ENCODE measurements around the gene CTXN3.
"Not testable (repeated sequence)": the region's sequence is repeated elsewhere in the genome, so short reads cannot be mapped to it uniquely, and the experiment has no call there.

The CTXN3 gene

GRCh38 chr5:127650022-127650421 is 1.1 kb downstream of the CTXN3 start:
- FAIRE-seq (no peak), DNase-seq (ENCODE audit: extremely low spot score, insufficient read length, low read depth) (no peak)

DNA sequence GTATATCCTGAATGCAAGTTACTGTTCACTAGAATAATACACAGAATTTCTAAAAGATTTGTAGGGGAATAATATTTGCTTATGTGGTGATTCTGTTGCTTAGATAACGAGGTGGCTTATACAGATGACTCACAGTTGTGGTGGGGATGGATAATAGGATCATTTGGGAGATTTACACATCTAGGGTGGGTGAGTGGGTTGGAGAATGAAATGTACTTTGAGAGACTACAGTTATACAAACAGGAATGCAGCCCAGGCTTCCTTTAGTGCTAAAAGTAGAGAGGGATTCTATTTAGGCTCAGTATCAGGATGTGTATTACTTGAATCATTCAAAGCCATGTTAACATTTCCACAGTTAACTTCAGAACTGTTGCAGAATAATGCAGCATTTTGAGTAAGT is 1.8 kb downstream of the CTXN3 start:
- DNase-seq (ENCODE audit: extremely low spot score, insufficient read length, low read depth) (no peak), FAIRE-seq (no peak)

DNA sequence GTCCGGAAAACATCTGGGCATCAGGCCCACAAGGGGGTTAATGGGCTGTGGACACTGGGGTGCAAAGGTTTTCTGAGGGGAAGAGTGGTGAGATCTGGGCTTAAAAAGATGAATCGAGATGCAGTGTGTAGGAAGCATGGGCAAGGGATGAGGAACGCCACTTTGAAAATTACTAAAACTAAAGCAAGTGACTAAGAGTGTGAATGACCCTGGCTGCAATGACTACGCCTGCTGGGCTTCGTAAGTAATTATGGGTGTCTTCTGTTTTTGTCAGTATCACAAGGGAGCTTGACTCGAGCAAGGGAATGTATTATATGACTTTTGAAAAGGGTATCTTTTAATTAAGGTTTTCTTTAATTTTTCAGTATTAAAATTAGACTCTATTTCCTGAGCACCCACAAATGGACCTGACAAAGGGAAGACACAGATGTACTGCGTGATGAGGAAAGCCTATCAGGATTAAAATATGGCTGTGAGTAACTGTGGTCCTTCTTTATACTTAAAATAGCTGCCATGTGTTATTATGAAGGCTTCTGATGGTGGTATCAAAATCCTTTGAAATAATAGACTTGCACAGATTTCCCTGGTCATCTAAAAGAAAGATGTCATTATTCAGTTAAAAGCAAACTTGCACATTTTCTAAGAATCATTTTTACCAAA is 4.2 kb downstream of the CTXN3 start:
- FAIRE-seq, result no peak
- no peak for DNase-seq (ENCODE audit: extremely low spot score, insufficient read length, low read depth)

DNA sequence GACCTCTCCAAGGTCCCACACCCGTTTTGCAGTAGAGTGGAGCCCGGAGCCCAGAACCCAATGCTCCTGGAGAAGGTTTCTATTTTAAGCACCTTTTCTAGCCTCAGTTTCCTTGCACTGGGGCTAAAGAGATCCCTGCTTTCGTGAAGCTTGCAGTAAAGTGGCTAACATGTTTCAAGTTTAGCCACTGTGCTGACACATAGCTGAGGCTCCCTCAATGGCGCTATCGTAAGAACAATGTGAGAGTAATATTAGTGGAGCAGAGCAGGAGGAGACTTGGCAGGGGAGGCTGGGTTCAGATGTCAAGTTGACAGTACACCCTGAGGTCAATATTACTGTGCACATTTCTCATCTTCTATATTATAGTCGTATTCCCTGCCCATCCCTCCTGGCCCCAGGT is 7.9 kb downstream of the CTXN3 start:
- FAIRE-seq (no peak), DNase-seq (ENCODE audit: extremely low spot score, insufficient read length, low read depth) (no peak)

DNA sequence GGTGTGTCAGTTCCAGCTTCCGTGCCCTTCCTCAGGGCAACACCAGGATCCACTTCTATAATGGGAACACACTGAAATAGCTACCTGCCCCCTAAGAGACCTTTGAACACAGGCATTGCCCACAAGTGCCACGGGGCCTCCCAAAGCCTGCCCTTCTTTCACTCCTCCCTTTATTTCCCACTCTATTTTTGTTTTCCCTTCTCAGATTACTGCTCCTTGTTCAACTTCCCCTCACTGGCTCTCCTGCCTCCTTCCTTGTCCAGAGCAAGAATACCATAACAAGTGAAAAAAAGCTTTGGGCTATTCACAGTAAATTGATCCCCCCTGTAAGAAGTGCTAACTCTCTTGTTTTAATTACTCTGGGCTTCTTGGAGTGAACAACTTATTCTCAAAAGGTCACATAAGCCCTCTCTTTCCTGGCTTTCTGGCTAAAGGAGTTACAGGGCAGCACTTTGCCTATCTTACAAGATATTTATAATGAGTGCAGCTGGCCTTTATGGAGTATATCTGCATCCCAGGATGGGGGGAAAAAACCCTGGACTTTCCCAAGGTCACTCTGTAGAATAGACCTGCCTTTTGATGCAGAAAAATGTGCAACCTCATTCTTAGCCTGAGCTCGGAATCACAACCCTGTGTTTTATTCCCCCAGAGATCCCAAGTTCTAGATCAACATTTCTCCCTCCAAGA is 11.3 kb downstream of the CTXN3 start:
- DNase-seq (ENCODE audit: extremely low spot score, insufficient read length, low read depth) (no peak), FAIRE-seq (no peak)

DNA sequence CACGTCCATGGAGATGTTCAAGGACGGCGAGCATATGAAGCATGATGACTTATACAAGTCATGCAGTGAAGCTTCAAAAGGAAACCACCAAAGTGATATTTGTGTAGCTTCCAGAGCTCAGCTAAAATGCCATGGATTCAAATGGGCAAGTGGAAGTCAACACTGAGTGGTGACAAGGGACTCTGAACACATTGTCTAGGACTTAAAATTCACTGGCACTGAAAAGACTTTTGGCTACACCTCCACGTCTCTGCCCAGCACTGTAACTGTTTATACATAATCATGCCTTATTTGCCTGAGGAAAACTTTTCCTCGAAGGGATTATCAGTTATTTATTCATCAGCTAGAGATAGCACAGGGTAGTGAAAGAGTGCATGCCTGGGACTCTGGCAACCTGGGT is 15.2 kb downstream of the CTXN3 start:
- DNase-seq (ENCODE audit: extremely low spot score, insufficient read length, low read depth) (no peak), FAIRE-seq (no peak)

GRCh38 chr5:127665641-127666040 is 16.8 kb downstream of the CTXN3 start:
- FAIRE-seq (no peak), DNase-seq (ENCODE audit: extremely low spot score, insufficient read length, low read depth) (no peak)

DNA sequence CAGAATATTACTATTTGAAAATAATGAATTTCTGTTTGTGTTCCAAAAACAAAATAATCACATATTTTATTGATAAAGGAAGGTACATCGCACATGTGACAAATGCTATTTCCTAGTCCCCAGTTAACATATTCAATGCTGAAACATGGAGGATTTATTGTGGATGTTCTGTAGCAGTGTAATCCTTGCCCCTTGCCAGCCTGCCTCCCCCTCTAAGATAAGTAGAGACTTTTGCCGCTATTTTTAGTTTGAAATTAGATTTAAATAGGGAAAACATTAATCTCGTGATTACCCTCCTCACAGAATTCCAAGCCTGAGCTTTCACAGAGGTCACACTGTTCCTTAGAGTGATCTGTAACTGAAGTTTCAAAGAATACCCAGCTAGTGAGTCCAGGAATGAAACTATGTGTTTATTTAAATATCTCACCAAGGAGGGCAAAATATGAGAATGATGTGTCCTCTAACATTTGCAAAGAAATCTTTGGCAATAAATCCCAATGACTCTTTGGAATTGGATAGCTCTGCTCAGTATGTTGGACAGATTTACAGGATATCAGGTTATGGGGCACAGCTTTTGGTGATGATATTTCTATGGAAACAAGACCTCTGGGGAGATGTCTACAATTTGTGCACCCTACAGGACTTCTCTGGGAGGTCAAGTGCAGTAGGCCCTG is 17.3 kb downstream of the CTXN3 start:
- no peak for DNase-seq (ENCODE audit: extremely low spot score, insufficient read length, low read depth)

DNA sequence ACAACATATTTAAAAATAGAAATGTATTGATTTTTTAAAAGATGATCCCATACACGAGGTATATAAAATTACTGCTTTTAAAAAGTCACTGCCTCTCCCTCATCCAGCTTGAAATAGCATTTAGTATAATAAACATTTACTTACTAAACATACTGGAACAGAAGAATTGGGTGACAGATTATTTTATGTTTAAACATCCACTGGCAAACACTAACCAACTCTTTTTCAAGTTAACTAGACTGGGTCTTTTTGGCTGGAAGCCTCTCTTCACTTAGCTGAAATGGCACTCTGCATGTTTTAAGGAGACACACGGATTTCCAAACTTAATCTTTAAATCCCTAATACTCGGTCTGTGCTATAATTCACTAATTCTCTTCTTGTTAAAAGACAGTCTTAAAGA is 19.0 kb downstream of the CTXN3 start:
- FAIRE-seq (no peak), DNase-seq (ENCODE audit: extremely low spot score, insufficient read length, low read depth) (no peak)

More for the DNA sequence above, 17.3 kb downstream of the CTXN3 start:
- FAIRE-seq, result no peak

GRCh38 chr5:127671218-127671617 is 22.3 kb downstream of the CTXN3 start:
- DNase-seq (ENCODE audit: extremely low spot score, insufficient read length, low read depth), result no peak

GRCh38 chr5:127673117-127673800 is 24.4 kb downstream of the CTXN3 start:
- FAIRE-seq (no peak), DNase-seq (ENCODE audit: extremely low spot score, insufficient read length, low read depth) (no peak)

More at GRCh38 chr5:127671218-127671617, 22.3 kb downstream of the CTXN3 start:
- no peak for FAIRE-seq

- not testable (repeated sequence) for FAIRE-seq
Observed at GRCh38 chr5:127676951-127677350, 28.1 kb downstream of the CTXN3 start.

GRCh38 chr5:127679691-127680330 is 30.9 kb downstream of the CTXN3 start:
- not testable (repeated sequence) for FAIRE-seq; DNase-seq (ENCODE audit: extremely low spot score, insufficient read length, low read depth)

More at GRCh38 chr5:127676951-127677350, 28.1 kb downstream of the CTXN3 start:
- not testable (repeated sequence) for DNase-seq (ENCODE audit: extremely low spot score, insufficient read length, low read depth)

- FAIRE-seq (no peak), DNase-seq (ENCODE audit: extremely low spot score, insufficient read length, low read depth) (no peak)
Observed at GRCh38 chr5:127680595-127680994, 31.7 kb downstream of the CTXN3 start.

DNA sequence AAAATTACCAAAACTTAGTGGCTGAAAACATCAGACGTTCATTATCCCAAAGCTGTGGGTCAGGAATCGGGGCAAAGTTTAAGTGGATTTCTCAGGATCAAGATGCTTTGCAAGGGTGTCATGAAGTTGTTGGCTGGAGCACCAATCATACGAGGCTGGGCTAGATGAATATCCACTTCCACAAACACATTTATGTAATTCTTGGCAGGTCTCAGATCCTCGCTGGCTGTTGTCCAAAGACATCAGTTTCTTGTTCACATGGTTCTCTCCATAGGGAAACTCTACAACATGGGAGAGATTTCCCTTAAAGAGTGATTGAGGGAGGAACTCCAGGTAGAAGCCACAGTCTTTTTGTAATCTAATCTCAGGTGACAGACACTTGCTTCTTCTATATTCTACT is 34.1 kb downstream of the CTXN3 start:
- DNase-seq (ENCODE audit: extremely low spot score, insufficient read length, low read depth) (no peak), FAIRE-seq (no peak)

DNA sequence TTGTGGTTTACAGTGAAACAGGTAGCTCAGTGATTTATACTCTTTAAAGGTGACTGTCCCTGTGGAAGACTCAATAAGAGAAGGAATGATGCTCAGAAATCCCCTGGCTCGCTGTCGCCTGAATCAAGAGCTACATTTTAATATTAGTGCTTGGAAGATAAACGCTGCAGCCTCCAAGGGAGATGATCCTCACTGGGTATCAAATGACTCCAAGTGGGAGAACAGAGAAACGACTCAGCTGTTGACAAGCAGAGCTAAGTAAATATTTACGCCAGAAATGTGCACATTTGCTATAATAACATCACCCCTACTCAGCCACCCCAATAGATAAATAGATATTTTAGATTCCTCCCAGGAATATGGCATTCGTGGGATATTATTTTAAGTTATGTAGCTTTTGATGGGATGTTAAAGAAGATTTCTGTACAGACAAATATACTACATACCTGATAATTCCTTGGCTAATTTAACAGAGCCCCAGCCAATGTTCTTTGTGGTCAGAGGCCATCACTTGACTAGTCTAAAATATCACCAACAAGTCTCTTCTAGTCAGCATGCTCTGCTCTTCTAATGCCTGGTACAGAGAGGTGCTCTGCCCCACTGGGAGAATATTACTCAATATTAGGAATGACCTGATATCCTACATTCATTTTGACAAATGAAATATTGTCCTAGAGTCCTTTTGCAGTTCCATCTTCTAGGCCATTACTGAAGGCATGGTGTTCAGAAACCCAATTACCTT is 36.0 kb downstream of the CTXN3 start:
- DNase-seq (ENCODE audit: extremely low spot score, insufficient read length, low read depth) (no peak), FAIRE-seq (no peak)

GRCh38 chr5:127685662-127686061 is 36.8 kb downstream of the CTXN3 start:
- DNase-seq (ENCODE audit: extremely low spot score, insufficient read length, low read depth), result no peak
- FAIRE-seq, result no peak

- no peak for FAIRE-seq
Observed at GRCh38 chr5:127686424-127686823, 37.5 kb downstream of the CTXN3 start.

GRCh38 chr5:127694518-127695171 is 45.8 kb downstream of the CTXN3 start:
- FAIRE-seq (no peak), DNase-seq (ENCODE audit: extremely low spot score, insufficient read length, low read depth) (no peak)

More at GRCh38 chr5:127686424-127686823, 37.5 kb downstream of the CTXN3 start:
- DNase-seq (ENCODE audit: extremely low spot score, insufficient read length, low read depth), result no peak

Data from GM18507 (cell line).